ENCODE results near the gene CENPN.

Gene CENPN

DNA sequence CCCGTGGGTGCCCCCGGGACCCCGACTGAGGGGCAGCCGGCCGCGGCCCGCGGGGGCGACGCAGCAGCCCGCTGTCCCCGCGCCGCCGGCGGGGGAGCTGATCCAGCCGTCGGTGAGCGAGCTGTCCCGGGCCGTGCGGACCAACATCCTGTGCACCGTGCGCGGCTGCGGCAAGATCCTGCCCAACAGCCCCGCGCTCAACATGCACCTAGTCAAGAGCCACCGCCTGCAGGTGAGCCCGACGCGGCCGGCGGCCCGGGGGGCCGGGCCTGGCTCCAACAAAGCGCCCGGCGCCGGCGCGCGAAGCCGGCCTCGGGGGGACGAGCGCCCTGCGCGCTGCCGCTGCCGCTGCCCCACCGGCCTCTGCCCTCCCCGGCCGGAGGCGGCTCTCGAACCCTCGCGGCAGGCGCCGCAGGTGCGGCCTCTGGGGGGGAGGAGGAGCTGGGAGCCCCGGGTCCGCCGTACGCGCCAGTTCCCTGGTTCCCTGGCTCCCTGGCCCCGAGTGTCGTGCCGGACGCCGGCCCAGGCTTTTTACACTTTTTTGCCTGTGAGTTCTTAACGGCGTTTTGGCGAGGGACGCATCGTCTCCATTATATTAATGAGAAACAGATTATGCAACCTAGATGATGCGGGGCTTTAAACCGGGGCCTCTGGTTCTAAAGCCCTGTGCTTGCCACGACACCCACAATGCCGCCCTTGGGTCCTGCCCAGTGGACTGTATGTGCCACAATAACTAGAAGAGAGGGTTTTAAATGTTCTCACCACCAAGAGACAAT is 29.1 kb downstream of the CENPN start:
- DNase-seq: peak; percentile 61

DNA sequence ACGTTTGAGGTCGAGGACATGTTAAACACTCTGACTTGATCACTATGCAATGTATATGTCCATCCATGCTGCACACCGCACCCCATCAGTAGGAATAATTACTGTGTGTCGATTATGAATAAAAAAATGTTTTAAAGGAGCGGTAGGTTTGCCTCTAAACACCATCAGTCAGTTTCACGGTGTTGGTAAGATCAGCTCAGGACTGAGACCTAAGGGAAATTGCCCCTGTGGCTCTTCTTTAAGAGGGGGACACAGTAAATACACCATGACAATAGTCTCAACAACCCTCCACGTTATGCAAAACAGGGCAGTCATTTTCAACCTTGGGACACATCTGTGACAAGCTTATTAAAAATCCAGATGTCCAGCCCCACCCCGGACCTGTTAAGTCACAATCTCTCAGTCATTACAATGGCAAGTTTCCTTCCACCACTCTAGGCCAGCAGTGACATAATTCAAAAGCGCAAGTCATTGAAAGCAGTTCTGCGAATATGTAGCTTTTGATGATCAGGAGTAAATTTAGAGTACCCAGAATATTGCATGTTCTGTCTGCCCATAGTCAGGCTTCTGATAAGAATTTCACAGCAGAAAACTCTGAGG is 29.8 kb downstream of the CENPN start:
- no peak for DNase-seq

DNA sequence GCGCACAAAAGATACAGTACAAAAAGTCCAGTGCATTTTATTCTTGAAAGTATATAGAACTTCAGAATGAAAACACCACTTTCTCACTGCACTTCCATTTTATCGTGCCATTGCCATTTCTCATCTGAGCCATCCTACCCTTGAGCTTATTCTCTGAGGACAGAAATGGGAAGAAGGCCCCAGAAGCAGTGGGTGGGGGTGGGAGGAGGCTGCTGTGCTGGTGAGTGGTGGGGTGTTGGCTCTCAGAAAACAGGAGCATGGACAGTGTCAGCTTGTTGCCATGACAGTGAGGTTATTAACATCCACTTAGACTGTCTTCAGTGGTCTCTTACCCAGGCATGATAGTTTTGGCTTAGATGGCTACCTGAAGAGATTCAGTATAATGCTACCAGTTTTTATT is 33.1 kb downstream of the CENPN start:
- no peak for DNase-seq

DNA sequence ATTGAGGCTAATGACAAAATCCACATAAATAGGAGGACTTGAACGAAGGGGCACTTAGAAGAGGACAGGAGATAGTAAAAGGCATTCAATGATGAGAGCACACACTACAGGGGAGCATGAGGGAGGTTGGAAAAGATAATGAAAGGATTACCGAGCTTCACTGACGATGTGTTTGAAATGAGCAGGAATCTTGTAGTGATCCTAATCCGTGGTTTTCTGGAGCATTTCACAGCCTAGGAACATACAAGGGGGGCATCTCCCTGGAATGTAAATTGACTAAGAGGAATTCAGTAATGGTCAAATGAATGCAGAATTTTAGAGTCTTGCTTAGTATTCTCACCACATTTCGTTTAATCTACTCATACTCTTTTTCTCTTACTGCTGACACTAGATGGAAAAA is 33.8 kb downstream of the CENPN start:
- DNase-seq: no peak

DNA sequence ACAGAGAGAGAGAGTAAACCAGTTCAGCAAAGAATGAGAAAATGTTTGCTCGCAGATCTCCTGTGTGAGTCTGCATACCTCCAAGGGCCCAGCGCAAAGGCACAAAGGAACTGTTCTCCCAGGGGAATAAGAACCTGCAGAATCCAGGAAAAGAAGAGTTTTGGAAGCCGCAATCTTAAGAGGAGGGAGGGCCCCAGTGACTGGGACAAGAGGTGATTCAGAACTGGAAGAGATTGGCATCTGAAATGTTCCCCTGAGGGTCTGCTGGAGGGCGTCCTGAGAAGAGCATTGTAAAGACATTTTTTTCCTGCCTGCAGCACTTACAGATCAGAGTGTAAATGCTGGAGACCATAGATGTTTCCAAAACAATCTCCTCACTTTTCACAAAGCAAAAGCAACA is 34.7 kb downstream of the CENPN start:
- DNase-seq: no peak

DNA sequence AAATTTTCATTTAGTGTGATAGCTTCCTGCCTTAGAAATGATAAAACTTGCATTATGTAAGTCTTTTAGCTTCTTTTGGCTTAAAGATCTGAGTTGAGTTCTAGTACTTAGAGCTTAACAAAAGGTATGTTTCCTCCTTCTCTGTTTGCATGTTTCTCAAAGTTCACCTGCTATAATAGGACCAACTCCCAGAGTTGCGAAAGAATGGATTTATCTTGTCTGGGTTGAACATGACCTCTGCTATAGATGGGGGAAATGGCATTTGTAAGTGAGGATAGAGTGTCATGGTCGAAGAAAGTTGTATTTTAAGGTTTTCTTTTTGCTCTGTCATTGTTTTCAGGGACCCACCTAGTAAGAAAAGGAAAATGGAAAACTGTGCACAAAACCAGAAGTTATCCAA is 35.8 kb downstream of the CENPN start:
- DNase-seq: no peak

DNA sequence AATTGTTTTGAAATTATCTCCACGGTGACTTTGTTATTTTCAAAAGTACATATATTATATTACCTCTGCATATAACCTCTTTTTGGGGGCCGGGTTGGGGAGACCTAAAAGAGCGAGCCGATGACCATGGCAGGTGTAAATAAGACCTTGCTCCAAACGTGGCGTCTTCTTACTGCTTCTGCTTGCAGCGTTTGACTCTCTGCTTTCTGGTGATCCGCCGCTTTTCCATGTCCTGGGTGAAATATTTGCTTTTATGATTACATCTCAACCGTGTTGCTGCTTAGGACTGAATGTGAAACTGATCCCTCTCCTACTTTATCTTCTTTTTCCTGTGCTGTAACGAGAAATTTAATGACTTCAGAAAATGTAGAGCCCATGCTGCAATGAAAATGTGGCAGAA is 46.7 kb downstream of the CENPN start:
- no peak for DNase-seq

DNA sequence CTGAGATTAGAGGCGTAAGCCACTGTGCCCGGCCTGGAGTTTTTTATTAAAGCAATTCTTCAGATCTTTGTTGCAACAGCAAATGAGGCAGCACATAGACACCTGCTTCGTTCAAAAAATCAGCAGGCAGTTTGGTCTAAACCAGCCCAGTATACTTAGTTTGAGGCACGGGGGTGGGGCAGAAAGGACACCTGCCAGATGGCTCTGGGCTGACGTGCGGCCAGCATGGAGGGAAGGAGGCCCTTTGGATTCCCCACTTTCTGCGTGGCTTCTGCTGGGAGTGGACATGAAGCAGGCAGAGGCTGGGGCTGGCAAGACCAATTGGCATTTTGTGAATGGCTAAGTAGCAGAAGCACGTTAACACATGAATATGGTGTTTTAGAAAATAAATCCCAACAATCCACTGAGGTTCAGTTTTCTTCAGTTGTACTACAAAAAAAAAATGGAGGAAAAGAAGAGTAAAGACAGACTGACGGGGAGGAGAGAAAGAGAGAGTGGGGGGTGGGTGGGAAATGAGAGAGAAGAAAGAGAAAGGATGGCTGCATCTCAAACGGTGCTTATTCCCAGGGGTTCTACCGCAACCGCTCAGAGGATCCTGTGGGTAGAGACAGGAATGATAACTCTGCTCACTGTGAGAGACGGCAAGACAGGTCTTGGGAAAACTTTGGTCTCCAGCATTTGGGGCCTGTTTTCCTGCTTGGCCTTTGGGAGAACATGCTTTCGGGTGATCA is 53.7 kb downstream of the CENPN start:
- DNase-seq: no peak

DNA sequence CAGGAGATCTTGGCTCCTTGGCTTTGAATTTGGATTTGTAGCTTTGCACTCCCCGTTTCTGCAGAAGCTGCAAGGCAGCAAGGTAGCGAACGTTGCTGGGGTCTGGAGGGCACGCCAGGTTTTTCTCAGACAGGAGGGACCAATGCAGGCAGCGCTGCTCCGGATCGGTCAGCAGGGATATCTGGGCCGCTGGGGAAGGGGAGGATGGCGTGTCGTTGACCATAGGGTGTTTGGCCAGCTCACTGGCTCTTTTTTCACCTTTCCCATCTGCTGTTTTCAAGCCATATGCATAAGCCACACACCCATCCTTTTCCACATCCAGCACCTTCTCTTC is 54.3 kb downstream of the CENPN start:
- DNase-seq: no peak

DNA sequence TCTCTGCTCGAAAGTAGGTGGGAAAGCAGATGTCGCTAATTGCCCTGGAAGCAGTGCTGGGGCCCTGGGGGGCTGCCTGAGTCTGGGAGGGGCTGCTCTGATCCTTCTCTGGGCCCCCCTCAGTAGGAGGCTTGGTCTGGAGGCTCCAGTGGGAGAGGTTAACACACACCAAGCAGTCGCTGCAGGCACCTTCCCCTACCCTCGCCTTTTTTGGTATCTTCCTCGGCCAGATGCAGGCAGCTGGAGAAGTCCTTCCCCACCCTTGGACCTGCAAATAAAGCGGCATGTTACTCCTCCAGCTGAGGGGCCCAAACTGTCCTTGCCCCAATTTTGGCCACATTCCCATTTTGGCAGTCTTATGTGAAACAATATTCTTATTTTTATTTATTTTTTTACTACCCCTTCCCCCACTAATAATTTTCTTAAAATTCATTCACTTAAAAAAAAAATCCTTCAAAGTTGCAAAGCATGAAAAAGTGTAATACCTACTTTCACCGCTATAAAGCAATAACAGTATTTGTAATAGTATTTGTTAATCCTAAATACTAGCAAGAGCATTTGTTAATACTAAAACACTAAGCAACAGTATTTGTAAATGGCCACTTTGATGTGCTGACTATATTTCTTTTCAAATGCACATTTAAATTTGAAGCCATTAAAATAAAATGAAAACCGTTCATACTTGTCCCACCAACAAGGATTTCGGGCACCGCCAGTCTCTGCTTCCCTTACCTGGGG is 55.0 kb downstream of the CENPN start:
- no peak for DNase-seq

DNA sequence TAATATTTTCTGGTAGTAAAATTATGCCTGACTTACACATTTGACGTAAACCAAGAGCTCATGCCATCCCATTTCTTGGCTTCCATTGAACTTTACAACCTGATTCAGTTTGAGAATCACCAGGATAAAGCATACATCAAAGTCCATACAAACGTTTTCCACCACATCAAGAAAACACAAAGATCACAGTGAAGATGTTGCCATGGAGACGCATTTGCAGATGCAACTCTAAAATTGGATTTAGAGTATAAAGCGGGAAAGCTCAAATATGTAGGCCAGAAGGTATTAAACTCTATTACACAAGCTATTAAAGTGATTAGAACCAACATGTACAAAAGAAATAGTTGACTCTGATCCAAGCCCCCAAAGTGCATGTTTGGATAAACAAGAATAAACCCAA is 59.7 kb downstream of the CENPN start:
- DNase-seq: no peak

DNA sequence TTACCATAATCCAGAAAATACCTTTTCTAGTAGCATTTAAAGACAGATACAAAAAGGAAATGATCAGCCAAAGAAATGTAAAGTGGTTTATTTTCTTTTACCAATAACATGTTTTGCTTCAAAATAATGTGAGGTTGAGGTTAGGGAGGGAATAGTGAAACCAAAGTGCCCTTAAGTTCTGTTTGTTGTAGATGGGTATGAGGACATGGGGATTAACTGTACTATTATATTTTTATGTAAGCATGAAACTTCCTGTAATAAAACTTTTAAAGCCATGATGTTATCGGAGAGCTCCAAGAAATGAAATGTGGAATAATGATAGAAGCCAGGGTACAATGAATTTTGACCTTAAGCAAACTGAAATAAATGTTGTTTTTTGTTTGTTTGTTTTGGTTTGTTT is 60.2 kb downstream of the CENPN start:
- no peak for DNase-seq

DNA sequence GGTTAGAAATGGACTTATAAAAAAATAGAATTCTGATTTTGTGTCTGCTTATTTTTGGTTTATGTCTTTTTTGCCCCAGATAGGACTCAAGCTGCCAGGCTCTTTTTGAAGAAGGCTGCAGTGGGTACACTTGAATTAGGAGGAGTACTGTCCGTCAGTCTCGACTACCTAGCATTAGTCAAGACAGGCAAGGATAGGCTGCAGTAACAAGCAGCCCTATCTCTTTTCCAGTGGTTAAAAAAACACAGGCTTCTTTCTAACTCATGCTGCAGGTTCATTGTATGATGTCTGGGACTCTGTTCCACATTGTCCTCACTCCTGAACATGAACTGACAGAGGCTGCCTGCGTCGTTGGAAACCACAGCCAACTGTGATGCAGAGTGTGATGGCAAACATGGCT is 62.0 kb downstream of the CENPN start:
- DNase-seq: no peak

DNA sequence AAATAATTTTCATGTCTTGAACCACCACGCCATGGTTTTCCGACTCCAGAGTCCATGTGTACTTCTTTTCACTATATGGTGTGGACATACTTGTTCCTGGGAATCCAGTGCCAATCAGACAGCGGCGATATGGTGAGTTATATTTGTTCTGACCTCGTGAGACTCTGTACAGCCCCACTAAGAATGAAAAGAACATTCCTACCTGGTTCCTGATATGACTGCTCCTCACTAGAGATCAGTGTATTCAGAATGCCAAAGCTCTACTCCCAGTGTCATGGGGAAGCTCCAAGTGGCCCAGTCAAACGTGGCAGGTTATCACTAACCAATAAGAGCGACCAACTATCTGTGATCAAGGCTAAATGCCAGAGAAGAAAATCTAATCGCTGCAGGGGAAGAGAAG is 64.0 kb downstream of the CENPN start:
- no peak for DNase-seq

DNA sequence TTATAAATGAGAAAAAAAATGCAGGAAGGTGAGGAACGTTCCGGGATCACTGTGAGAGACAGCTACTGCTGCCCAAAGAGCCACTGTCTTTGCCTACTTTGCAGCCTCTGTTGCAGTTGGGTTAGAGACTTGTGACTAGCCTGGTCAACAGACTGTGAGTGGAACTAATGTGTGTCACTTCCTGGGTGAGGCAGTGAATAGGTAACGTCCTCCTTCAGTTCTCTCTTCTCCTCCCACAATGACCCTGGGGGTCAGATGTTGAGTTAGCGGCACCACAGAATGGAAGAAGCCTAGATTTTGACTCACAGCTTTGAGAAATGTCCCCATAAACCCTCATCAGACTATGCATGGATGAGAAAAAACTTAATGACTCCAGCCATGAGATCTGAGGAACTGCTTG is 64.8 kb downstream of the CENPN start:
- no peak for DNase-seq

DNA sequence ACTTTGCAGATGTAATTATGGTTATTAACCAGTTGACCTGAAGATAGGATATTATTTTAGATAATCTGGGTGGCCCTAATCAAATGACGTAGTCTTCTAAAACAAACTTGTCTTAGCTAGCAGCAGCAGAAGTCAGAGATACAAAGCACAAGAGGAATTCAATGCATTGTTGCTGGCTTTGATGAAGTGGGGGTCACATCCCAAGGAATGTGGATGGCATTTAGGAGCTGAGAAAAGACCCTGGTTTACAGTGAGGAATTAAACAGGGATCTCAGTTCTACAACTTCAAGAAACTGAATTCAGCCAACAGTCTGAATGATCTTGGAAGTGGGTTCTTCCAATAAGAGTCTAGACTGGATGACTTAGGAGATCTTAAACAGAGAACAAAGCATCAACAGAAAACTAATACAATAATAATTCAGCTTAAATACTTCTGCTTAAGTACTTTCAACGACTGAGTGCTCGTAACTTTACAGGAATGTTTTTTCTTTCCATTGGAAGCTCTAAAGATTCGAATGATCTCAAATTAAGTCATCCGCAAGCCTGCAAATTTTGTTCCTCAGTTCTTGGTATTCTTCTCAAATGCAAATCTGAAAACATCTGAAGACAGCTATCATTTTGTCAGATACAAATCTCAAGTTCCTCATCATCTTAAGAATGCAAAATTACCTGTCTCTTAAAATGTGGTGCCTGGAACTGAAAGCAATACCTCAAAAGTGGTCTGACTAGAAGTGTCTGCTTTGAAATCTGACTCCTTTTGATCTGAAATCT is 66.7 kb downstream of the CENPN start:
- no peak for DNase-seq

DNA sequence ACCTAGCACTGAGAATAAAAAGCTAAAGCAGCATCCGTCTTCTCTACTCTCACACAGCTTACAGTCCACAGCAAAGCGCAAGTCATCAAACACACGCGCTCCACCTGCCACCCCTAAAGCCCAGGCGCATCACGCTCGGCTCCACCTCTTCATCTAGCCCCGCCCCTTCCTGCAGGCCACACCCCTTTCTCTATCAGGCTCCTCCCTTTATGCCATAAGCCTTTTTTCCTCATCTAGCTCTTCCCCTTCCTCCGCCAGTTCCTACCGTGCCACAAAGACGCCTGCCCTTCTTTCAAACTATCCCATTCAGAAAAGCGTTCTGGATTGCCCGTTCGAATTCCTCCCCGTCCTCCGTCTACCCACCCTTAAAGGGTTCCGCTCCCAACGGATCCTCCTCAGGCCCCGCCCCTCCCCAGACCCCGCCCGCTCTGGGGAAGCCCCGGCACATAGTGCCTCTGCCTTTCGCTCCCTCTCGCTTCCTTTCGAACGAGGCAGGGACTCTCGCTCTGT is 69.6 kb downstream of the CENPN start:
- DNase-seq: peak; percentile 94

DNA sequence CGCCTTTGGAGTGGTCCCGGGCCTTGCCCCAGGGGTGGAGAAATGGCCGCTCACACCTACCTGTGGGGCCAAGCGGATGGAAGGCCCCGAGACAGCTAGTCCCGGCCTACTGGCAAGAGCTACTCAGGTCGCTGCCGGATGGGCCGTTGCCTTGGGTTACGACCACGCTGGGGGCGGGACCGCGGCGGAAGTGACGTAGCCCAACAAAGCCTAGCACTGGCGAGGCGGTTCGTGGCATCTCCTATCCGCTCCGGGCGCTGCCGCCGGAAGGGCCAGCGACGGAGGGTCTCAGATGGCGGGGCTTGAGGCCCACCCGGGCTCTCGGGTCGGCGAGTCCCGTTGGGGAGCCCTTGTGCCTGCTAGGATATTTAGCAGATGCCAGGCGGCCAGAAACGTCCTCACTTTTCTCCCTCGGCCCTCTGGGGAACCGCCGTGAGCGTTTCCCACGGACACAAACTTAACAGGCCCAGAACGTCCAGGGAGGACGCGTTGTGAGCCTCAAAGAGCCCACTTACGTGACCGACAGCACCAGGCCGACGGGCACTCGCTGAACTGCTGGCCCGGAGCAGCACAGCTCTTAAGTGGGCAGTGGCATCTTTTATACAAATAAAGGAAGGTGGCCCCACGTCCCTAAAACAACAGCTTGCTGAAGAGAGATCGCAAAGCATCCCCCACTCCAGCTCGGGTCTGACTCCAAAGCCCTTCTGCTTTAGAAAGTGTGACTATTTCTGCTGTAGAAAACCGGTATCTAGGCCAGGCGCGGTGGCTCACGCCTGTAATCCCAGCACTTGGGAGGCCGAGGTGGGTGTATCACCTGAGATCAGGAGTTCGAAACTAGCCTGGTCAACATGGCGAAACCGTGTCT is 70.3 kb downstream of the CENPN start, which contains the start of gene C16orf46:
TSS of gene C16orf46 (minus strand) at position 163 of the 865 bp plus-strand sequence. CDS start 13,283 bp downstream, outside the sequence.
- peak; percentile 98 for DNase-seq

DNA sequence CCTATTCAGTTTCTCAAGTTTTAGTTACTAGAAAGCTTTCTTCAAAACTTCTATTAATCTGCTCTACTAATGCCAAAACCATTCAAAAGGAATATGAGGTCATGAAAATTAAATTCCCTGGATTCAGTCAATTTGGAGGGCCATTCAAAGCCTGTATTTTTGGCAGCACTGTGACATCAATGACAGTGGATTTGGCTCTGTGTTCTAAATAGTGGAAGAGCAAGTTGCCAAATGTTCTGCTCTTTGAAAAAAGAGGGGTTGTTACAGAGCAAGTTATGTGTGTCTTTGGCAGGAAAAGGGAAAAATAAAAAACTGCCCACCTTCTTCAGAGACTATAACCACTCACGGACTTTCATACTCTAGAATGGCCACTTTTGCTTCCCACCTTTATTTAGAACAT is 73.2 kb downstream of the CENPN start:
- DNase-seq: no peak

DNA sequence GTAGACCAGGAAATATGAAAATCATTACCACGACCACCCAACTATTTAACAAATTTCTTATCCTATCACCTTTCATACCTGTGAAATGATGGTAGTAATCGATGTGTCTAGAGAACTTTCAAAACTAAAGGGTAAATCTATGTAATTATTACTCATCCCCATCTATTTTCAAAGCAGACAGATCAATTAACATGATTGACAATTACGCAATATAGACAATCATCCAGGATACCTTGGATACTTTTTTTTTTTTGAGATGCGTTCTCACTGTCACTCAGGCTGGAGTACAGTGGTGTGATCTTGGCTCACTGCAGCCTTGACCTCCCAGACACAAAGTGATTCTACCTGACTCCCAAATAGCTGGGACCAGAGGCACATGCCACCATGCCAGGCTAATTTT is 74.0 kb downstream of the CENPN start:
- no peak for DNase-seq

Data from activated CD4-positive, CD25-positive, alpha-beta regulatory T cell treated with anti-CD3 and anti-CD28 coated beads, Interleukin-2, amount 50 U/mL, for 72 hours (primary cell).